ENCODE data around the gene TCP1.
"Not testable (repeated sequence)": the region's sequence is repeated elsewhere in the genome, so short reads cannot be mapped to it uniquely, and the experiment has no call there.

TCP1 gene

GRCh38 chr6:159732550-159732949 lies 56.9 kb downstream of the TCP1 start:
- DNase-seq: not testable (repeated sequence)

DNA sequence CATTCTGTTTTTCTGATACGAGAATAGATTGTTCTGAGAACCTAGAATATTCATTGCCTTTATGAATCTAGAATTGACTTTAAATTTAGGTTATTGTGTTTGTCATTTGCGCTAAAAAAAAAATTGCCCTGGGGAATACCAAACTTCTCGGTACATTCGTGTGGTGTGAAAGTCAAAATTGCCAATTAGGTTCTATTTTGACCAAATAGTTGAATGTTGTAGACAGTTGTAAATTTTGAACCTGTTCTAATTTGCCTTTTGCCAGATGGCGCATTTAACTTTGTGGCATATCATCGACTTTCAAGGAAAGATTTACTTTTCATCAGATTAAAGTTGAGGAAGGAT lies 59.1 kb downstream of the TCP1 start:
- DNase-seq: no peak

DNA sequence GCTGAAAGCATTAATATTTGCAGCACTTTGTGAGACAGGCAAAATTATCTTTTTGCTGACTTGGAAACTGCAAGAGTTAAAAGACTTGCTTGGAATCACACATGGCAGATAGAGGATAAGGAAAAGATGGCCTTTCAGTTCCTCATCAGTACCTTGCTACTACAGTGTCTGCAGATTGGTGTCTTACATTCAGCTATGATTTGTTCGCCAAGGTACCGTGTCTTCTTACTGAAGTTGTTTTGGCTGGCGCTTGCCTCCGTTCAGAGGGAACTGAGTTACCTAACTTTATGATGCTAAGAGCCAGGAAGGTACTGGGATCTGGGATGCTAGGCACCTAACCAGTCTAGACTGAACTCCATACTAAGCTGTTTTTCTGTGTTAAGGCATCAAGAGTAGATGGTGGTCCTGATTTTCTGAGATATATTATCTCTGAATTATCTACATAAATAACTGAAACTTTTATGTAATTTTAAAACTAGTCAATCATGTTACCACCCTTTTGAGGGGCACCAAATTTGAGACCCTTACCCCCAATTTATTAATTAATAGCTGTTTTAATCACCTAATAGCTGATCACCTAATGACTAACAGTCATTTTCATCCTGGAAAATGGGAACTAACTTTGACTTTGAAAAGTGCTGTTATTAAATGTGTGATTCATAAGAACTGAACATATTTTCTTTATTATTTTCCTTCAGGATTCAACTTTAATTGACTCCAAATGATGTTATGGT lies 59.6 kb downstream of the TCP1 start:
- DNase-seq: no peak

GRCh38 chr6:159728531-159728964 lies 60.9 kb downstream of the TCP1 start:
- no peak for DNase-seq
